CD14-positive monocyte (primary cell): ENCODE measurements around the gene TMEM220. TPM values are rescaled to one million over a fixed set of nuclear protein-coding genes. Genes with fewer than 3 reads are reported as not detected.

Experiments
- DNase-seq, 3 donors: peaks; one replicate each; pipeline ENCODE4 v3.0.0-alpha.2; 2011 to 2022
- H2AFZ ChIP-seq: 2 replicates; pipeline ENCODE4 v1.6.0; 2012; ENCODE audit warnings: mild to moderate bottlenecking, low read depth, low read length, inconsistent platforms; ENCODE audit not compliant: insufficient read depth, poor library complexity, severe bottlenecking
- H3K27ac ChIP-seq, 2 donors: 1 replicate in 1 of 2; 2 replicates in 1 of 2; pipeline ENCODE4 v1.5.1; 2012 to 2013; ENCODE audit warnings: low read length in 2 of 2, control low read depth in 1 of 2, inconsistent platforms in 1 of 2, low read depth in 1 of 2, mild to moderate bottlenecking in 1 of 2
- H3K27me3 ChIP-seq, 2 donors: one replicate each; pipeline versions ENCODE4 v1.6.0 to v1.6.1; 2011 to 2013; ENCODE audit warnings: low read length in 2 of 2; ENCODE audit not compliant: control insufficient read depth in 2 of 2, insufficient read depth in 2 of 2
- H3K36me3 ChIP-seq, 2 donors: replicated peaks in 1 of 2; 1 replicate in 1 of 2; 2 replicates in 1 of 2; pipeline versions ENCODE4 v1.5.1 to v1.6.1; 2012 to 2013; ENCODE audit warnings: low read length in 2 of 2, control low read depth in 1 of 2, inconsistent platforms in 1 of 2, mild to moderate bottlenecking in 1 of 2; ENCODE audit not compliant: insufficient read depth in 2 of 2, control insufficient read depth in 1 of 2
- H3K4me1 ChIP-seq, 2 donors: 1 replicate in 1 of 2; 2 replicates in 1 of 2; pipeline versions ENCODE4 v1.5.1 to v1.6.1; 2012 to 2013; ENCODE audit warnings: low read length in 2 of 2, control low read depth in 1 of 2, inconsistent platforms in 1 of 2, mild to moderate bottlenecking in 1 of 2, moderate library complexity in 1 of 2; ENCODE audit not compliant: insufficient read depth in 2 of 2, control insufficient read depth in 1 of 2
- H3K4me2 ChIP-seq: replicated peaks from 2 replicates; pipeline ENCODE3; 2012; ENCODE audit warnings: low read length, moderate library complexity, mild to moderate bottlenecking; ENCODE audit not compliant: poor library complexity, severe bottlenecking; ENCODE audit errors: extremely low read depth
- H3K4me3 ChIP-seq, 3 experiments: fragments of 200-600 bp in 1 of 3; sonication (generic) in 1 of 3; replicated peaks in 1 of 3; 1 replicate in 2 of 3; 2 replicates in 1 of 3; pipeline ENCODE4 v1.5.1; 2011 to 2013; ENCODE audit warnings: low read length in 3 of 3, mild to moderate bottlenecking in 3 of 3, control low read depth in 2 of 3, low read depth in 2 of 3, inconsistent platforms in 1 of 3, moderate library complexity in 1 of 3
- H3K79me2 ChIP-seq: 2 replicates; pipeline ENCODE4 v1.6.0; 2012; ENCODE audit warnings: mild to moderate bottlenecking, control low read depth, inconsistent platforms, low read length, moderate library complexity; ENCODE audit not compliant: insufficient read depth
- H3K9ac ChIP-seq: 2 replicates; pipeline ENCODE4 v1.6.0; 2017; ENCODE audit warnings: low read length, mild to moderate bottlenecking; ENCODE audit not compliant: insufficient read depth, poor library complexity, severe bottlenecking
- H3K9me3 ChIP-seq, 2 donors: replicated peaks in 1 of 2; 1 replicate in 1 of 2; 2 replicates in 1 of 2; pipeline versions ENCODE4 v1.5.1 to v1.6.1; 2012 to 2013; ENCODE audit warnings: low read length in 2 of 2, control low read depth in 1 of 2; ENCODE audit not compliant: control insufficient read depth in 1 of 2, insufficient read depth in 1 of 2
- H4K20me1 ChIP-seq: 2 replicates; pipeline ENCODE4 v1.6.0; 2012; ENCODE audit warnings: mild to moderate bottlenecking, low read length, control low read depth, moderate library complexity; ENCODE audit not compliant: insufficient read depth
- H3K27ac Mint-ChIP-seq, 7 donors: one replicate each; pipeline ENCODE4 v1.8.0; 2020; ENCODE audit warnings: mild to moderate bottlenecking in 7 of 7, mixed read lengths in 7 of 7, moderate library complexity in 6 of 7, inconsistent platforms in 2 of 7
- H3K27me3 Mint-ChIP-seq, 3 donors: one replicate each; pipeline ENCODE4 v1.8.0; 2021 to 2022; ENCODE audit warnings: low read depth in 3 of 3, mild to moderate bottlenecking in 3 of 3, mixed read lengths in 3 of 3, moderate library complexity in 3 of 3, inconsistent platforms in 1 of 3
- H3K36me3 Mint-ChIP-seq, 2 donors: one replicate each; pipeline ENCODE4 v1.8.0; 2020; ENCODE audit warnings: mixed read lengths in 2 of 2, inconsistent platforms in 1 of 2, mild to moderate bottlenecking in 1 of 2
- H3K4me1 Mint-ChIP-seq: one replicate; pipeline ENCODE4 v1.8.0; 2020; ENCODE audit warnings: mild to moderate bottlenecking, mixed read lengths
- H3K4me3 Mint-ChIP-seq, 2 donors: one replicate each; pipeline ENCODE4 v1.8.0; 2020; ENCODE audit warnings: mild to moderate bottlenecking in 2 of 2, mixed read lengths in 2 of 2, moderate library complexity in 1 of 2
- H3K9me3 Mint-ChIP-seq, 7 donors: one replicate each; pipeline ENCODE4 v1.8.0; 2020 to 2022; ENCODE audit warnings: mixed read lengths in 7 of 7, mild to moderate bottlenecking in 6 of 7, moderate library complexity in 6 of 7, inconsistent platforms in 2 of 7
- CTCF ChIP-seq: fragments of 200-600 bp; IDR thresholded peaks from one replicate; pipeline ENCODE4 v1.8.0; 2022; ENCODE audit warnings: antibody characterized with exemption, mild to moderate bottlenecking
- WGBS: methylation state at CpG from one replicate; pipeline ENCODE4 v1.1.5; 2013; ENCODE audit warnings: missing lambda C conversion rate; ENCODE audit not compliant: insufficient coverage; 5-methylcytosine and 5-hydroxymethylcytosine counted together
- intact Hi-C, 2 donors: fragments of 100-400 bp; cut with micrococcal nuclease; formaldehyde crosslinking; loops; one replicate each; pipeline versions ENCODE4 v1.15.0 to v1.15.1; 2023
- polyA plus RNA-seq, 3 donors: library from polyadenylated mRNA; depleted of rRNA in 1 of 3; unstranded in 2 of 3; stranded (reverse) in 1 of 3; fragments of 300-500 nt in 2 of 3; fragments of >200 nt in 1 of 3; fragmentation: Illumina TruSeq in 2 of 3; gene quantifications; 1 replicate in 2 of 3; 2 replicates in 1 of 3; pipeline ENCODE4 v1.2.3, GENCODE V29; 2012 to 2021

TMEM220 gene
- polyA plus RNA-seq, 3 donors, result 0.33 to 4.8 (median 1.1) TPM

- Histone ChIP-seq H3K27ac (no peak overlapping the region), H3K9me3 (no peaks in the 10 kb centered on the region), H2AFZ (no peak overlapping the region), H3K4me3 (no peak overlapping the region), H3K79me2 (peaks cover 25% of the 10 kb centered on the region), H3K4me1 (no peaks in the 10 kb centered on the region), H3K4me2 (no peak overlapping the region), H4K20me1 (peaks cover 8% of the 10 kb centered on the region), H3K27me3 (no peaks in the 10 kb centered on the region), H3K36me3 (peaks cover 78 to 98% of the 10 kb centered on the region in 2 donors), H3K9ac (no peak overlapping the region)
- Mint-ChIP-seq H3K4me3 (no peak overlapping the region), H3K36me3 (peaks cover 78 to 79% of the 10 kb centered on the region in 2 donors), H3K9me3 (no peaks in the 10 kb centered on the region), H3K4me1 (peaks cover 3% of the 10 kb centered on the region), H3K27ac (no peak overlapping the region), H3K27me3 (no peaks in the 10 kb centered on the region)
- no peak for DNase-seq
- no CpG with 5 or more reads among the region's 2 CpGs for WGBS
- intact Hi-C loops, result no loop called here
- no peak for TF ChIP-seq CTCF
Measured at GRCh38 chr17:10687499-10687898, 42.3 kb downstream of the TMEM220 start.

GRCh38 chr17:10683853-10684252 lies 46.0 kb downstream of the TMEM220 start:
- Mint-ChIP-seq H3K9me3 (no peaks in the 10 kb centered on the region), H3K4me3 (no peak overlapping the region), H3K27ac (no peak overlapping the region), H3K27me3 (no peaks in the 10 kb centered on the region), H3K4me1 (no peaks in the 10 kb centered on the region), H3K36me3 (peaks cover 70 to 81% of the 10 kb centered on the region in 2 donors)
- TF ChIP-seq CTCF, result peak; percentile 61
- Histone ChIP-seq H3K79me2 (peaks cover 7% of the 10 kb centered on the region), H2AFZ (no peak overlapping the region), H3K4me2 (no peak overlapping the region), H3K9ac (no peak overlapping the region), H3K27me3 (no peaks in the 10 kb centered on the region), H3K4me1 (no peaks in the 10 kb centered on the region), H3K27ac (no peak overlapping the region), H3K36me3 (peaks cover 77 to 98% of the 10 kb centered on the region in 2 donors), H3K9me3 (no peaks in the 10 kb centered on the region), H4K20me1 (no peaks in the 10 kb centered on the region), H3K4me3 (no peak overlapping the region)
- intact Hi-C loops, result no loop called here
- WGBS, result no CpG with 5 or more reads among the region's 2 CpGs
- no peak for DNase-seq
